Brain pericyte (primary cell): ENCODE measurements around the gene PXMP2.
"Not testable (repeated sequence)": the region's sequence is repeated elsewhere in the genome, so short reads cannot be mapped to it uniquely, and the experiment has no call there.

Experiments used
- DNase-seq: peaks from one replicate; pipeline ENCODE4 v3.0.0-alpha.2; 2012; ENCODE audit warnings: low read depth, low spot score

PXMP2 gene

GRCh38 chr12:132747896-132748295, 60.5 kb downstream of the PXMP2 start:
- DNase-seq, result no peak

DNA sequence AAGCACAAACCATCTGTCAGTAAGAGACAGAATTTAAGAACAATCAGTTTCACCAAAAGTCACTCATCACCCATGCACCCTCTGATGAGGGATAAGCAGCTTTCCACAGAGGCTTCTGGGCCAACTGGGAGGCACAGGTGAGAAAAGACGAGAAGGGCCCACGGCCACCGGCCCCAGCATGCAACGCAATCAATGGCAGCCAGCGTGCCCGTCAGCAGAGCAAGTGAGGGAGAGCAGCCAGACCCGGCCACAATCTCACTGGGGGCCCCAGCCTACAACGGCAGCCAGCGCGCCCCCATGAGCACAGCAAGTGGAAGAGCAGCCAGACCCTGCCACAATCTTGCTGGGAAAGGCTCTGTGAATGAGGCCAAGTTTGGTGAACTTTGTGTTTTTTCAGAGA, 60.9 kb downstream of the PXMP2 start:
- no peak for DNase-seq

DNA sequence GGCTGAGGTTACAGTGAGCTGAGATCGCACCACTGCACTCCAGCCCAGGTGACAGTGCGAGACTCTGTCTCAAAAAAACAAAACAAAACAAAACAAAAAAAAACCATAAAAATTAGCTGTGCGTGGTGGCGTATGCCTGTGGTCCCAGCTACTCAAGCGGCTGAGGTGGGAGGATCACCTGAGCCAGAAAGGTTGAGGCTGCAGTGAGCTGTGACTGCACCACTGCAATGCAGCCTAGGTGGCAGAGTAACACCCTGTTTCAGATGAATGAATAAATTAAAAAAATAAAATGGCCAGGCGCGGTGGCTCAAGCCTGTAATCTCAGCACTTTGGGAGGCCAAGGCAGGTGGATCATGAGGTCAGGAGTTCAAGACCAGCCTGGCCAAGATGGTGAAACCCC, 66.3 kb downstream of the PXMP2 start:
- DNase-seq, result not testable (repeated sequence)

GRCh38 chr12:132754160-132754932, 67.0 kb downstream of the PXMP2 start:
- DNase-seq, result no peak
